Measurements from ENCODE around the gene LDB2. TPM values are rescaled to one million over a fixed set of nuclear protein-coding genes. Genes with fewer than 3 reads are reported as not detected.

LDB2 gene
- total RNA-seq, 1 experiment from 2014 or later: not detected

DNA sequence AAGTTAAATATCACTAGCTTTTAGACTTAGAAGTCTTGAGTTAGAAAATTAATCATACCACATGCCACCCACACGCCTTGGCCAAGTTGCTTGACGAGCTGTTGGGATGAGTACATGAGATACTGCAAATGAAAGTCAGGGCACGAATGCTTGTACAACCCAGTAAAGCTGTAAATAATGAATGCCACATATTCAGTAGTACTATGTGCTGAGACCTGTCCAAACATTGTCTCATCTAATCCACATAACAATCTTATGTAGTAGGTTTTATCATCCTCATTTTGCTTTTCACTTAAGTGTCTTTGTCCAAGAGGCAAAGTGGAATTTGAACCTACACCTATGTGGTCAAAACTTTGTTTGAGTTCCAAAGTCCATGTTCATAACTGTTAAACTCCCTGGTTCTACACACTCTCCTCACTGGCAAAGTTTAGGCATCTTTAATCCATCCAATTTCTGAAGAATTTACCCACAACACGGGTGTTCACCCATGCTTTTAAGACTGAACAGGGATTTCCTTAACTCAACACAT, 74.1 kb downstream of the LDB2 start:
- no peak overlapping the region for H3K27ac Mint-ChIP-seq (ENCODE audit: unreplicated experiment)
- no peaks in the 10 kb centered on the region for H3K4me1 Mint-ChIP-seq (ENCODE audit: low read depth, unreplicated experiment)
- TF ChIP-seq, protein P1, sequence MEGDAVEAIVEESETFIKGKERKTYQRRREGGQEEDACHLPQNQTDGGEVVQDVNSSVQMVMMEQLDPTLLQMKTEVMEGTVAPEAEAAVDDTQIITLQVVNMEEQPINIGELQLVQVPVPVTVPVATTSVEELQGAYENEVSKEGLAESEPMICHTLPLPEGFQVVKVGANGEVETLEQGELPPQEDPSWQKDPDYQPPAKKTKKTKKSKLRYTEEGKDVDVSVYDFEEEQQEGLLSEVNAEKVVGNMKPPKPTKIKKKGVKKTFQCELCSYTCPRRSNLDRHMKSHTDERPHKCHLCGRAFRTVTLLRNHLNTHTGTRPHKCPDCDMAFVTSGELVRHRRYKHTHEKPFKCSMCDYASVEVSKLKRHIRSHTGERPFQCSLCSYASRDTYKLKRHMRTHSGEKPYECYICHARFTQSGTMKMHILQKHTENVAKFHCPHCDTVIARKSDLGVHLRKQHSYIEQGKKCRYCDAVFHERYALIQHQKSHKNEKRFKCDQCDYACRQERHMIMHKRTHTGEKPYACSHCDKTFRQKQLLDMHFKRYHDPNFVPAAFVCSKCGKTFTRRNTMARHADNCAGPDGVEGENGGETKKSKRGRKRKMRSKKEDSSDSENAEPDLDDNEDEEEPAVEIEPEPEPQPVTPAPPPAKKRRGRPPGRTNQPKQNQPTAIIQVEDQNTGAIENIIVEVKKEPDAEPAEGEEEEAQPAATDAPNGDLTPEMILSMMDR (IDR thresholded peaks at IDR 0.05; ENCODE audit: unreplicated experiment): no peak
- H3K9me3 Mint-ChIP-seq (ENCODE audit: low read depth, unreplicated experiment): no peaks in the 10 kb centered on the region
- CTCF ChIA-PET: no interaction called here
- intact Hi-C loops (cut with micrococcal nuclease; ENCODE audit: unreplicated experiment): no loop called here
- no peak overlapping the region for H3K4me3 Mint-ChIP-seq (ENCODE audit: low read depth, unreplicated experiment)
- peaks cover 23% of the 10 kb centered on the region for H3K27me3 Mint-ChIP-seq (ENCODE audit: unreplicated experiment)
- BruUV-seq (replicated peaks): no TSS peak
- no peaks in the 10 kb centered on the region for H3K36me3 Mint-ChIP-seq (ENCODE audit: insufficient read depth, unreplicated experiment)
- no peak for DNase-seq

DNA sequence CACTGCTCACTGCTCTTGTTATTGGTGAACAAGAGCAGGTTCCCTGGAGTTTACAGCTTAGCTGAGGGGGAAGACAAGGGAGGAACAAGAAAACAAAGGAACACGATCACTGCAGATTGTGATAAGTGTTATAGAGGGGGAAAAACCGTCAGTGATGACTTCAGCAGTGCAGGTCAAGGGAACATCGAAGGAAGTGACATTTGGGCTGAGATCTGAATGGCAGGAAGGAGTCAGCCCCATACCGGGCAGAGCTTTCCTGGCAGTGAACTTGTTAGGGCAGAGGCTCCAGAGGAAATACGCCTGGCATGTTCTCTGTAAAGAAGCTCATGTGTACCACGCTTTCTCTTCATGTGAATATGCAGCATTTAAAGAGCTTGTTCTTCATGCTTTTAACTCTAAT, 78.1 kb downstream of the LDB2 start:
- CTCF ChIA-PET: no interaction called here
- H3K27me3 Mint-ChIP-seq (ENCODE audit: unreplicated experiment): no peaks in the 10 kb centered on the region
- no peak for DNase-seq
- H3K4me1 Mint-ChIP-seq (ENCODE audit: low read depth, unreplicated experiment): no peaks in the 10 kb centered on the region
- intact Hi-C loops (cut with micrococcal nuclease; ENCODE audit: unreplicated experiment): no loop called here
- H3K36me3 Mint-ChIP-seq (ENCODE audit: insufficient read depth, unreplicated experiment): no peaks in the 10 kb centered on the region
- no peaks in the 10 kb centered on the region for H3K9me3 Mint-ChIP-seq (ENCODE audit: low read depth, unreplicated experiment)
- H3K27ac Mint-ChIP-seq (ENCODE audit: unreplicated experiment): no peak overlapping the region
- TF ChIP-seq, protein P1 (IDR thresholded peaks at IDR 0.05; ENCODE audit: unreplicated experiment): no peak
- H3K4me3 Mint-ChIP-seq (ENCODE audit: low read depth, unreplicated experiment): no peak overlapping the region
- BruUV-seq (replicated peaks): no TSS peak

DNA sequence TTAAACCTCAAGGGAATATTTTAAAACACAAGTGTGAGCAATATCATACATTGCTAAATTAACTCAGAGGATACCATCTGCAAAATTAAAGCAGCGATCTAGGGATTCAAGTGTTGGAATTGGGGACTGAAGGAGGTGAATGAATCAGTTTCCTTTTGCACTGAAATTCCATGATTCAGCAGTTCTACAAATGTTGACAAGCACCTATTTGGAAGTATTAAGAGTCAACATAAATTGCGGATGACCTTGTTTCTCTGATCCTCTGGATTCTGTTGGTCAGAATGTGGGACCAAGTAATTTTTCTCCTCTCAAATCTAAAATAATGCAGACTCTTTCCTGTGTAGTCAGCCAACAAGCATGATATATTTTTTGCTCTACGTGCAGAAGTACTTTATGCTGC, 78.8 kb downstream of the LDB2 start:
- no TSS peak for BruUV-seq (replicated peaks)
- Mint-ChIP-seq H3K36me3 (ENCODE audit: insufficient read depth, unreplicated experiment) (no peaks in the 10 kb centered on the region), H3K27me3 (ENCODE audit: unreplicated experiment) (no peaks in the 10 kb centered on the region), H3K4me1 (ENCODE audit: low read depth, unreplicated experiment) (no peaks in the 10 kb centered on the region), H3K9me3 (ENCODE audit: low read depth, unreplicated experiment) (no peaks in the 10 kb centered on the region), H3K4me3 (ENCODE audit: low read depth, unreplicated experiment) (no peak overlapping the region), H3K27ac (ENCODE audit: unreplicated experiment) (no peak overlapping the region)
- TF ChIP-seq, protein P1 (IDR thresholded peaks at IDR 0.05; ENCODE audit: unreplicated experiment): no peak
- no peak for DNase-seq
- intact Hi-C loops (cut with micrococcal nuclease; ENCODE audit: unreplicated experiment): no loop called here
- CTCF ChIA-PET: no interaction called here

DNA sequence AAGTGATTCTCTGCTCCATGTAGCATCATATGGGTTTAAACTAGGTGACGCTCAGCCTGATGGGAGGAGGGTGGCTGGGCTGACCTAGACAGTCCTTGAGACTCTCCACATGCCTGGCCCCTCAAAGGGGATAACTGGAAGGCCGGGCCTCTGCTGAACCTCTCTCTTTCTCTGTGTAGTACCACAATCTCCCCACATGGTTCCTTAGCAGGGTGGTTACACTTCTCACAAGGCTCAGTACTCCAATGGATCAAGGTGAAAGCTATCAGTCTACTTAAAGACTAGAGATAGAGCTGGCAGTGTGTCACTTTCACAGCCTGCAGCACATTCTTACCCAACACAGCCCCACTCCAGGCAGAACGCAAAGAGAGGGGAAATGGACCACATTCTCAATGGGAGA, 80.4 kb downstream of the LDB2 start:
- TF ChIP-seq, protein P1 (IDR thresholded peaks at IDR 0.05; ENCODE audit: unreplicated experiment): no peak
- no peaks in the 10 kb centered on the region for H3K9me3 Mint-ChIP-seq (ENCODE audit: low read depth, unreplicated experiment)
- H3K27ac Mint-ChIP-seq (ENCODE audit: unreplicated experiment): no peak overlapping the region
- no peak overlapping the region for H3K4me3 Mint-ChIP-seq (ENCODE audit: low read depth, unreplicated experiment)
- intact Hi-C loops (cut with micrococcal nuclease; ENCODE audit: unreplicated experiment): no loop called here
- H3K36me3 Mint-ChIP-seq (ENCODE audit: insufficient read depth, unreplicated experiment): no peaks in the 10 kb centered on the region
- no peaks in the 10 kb centered on the region for H3K4me1 Mint-ChIP-seq (ENCODE audit: low read depth, unreplicated experiment)
- no TSS peak for BruUV-seq (replicated peaks)
- DNase-seq: no peak
- CTCF ChIA-PET: no interaction called here
- no peaks in the 10 kb centered on the region for H3K27me3 Mint-ChIP-seq (ENCODE audit: unreplicated experiment)

Data from Calu3 (cell line).